H4 (cell line): ENCODE results near the gene KRI1. TPM values are rescaled to one million over a fixed set of nuclear protein-coding genes. Genes with fewer than 3 reads are reported as not detected.

Experiments used
- DNase-seq: peaks from one replicate; pipeline ENCODE4 v3.0.0-alpha.2; 2015; ENCODE audit warnings: low spot score
- total RNA-seq: library from RNA; depleted of rRNA; stranded (reverse); fragments of >200 nt; shearing (Covaris generic); gene quantifications from 2 replicates; pipeline ENCODE4 v1.2.3, GENCODE V29; 2014; rRNA removed

Gene KRI1
- total RNA-seq, 1 experiment from 2014 or later: 8.3 TPM

GRCh38 chr19:10518444-10519361 is 47.1 kb downstream of the KRI1 start:
- DNase-seq: no peak

GRCh38 chr19:10517760-10518443 is 47.9 kb downstream of the KRI1 start:
- no peak for DNase-seq

DNA sequence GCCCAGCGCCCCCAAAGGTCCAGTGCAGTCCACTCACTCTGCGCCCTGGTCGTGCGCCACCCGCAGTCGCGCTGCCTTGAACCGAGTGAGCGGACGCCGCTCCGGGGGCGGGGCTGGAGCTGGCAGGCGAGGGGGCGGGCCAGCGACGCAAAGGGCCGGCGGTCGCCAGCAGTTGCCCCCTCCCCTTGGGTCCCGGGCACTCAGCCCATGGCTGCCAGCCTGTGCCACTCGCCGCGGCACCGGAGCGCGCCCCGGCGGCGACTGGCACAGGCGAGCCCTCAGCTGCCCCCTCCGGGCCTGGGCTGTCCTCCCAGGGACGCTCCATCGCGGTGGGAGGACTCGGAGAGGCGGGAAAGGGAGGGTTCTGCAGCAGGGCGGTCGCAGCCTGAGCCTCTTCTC is 48.5 kb downstream of the KRI1 start, which contains the start of gene S1PR5:
TSS of gene S1PR5 (minus strand) at position 87 of the 399 bp plus-strand sequence. CDS start 2,436 bp downstream, outside the sequence.
- no peak for DNase-seq

GRCh38 chr19:10516671-10517286 is 49.0 kb downstream of the KRI1 start:
- no peak for DNase-seq

DNA sequence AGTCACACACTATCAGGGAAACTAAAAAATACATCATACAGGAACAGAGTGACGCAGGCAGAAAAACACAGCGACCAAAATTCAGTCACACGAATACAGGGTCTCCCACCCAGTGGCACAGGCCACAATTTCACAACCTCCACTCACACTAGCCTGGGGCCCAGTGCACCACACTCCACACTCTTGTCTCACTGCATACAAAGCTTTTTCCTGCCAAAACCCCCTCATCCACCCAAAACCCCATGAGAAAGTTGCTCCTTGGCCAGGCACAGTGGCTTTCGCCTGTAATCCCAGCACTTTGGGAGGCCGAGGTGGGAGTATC is 49.8 kb downstream of the KRI1 start:
- no peak for DNase-seq

GRCh38 chr19:10514211-10515145 is 51.3 kb downstream of the KRI1 start:
- DNase-seq: no peak

- no peak for DNase-seq
Observed at GRCh38 chr19:10513223-10513622, 52.6 kb downstream of the KRI1 start.

GRCh38 chr19:10510301-10510802 is 55.5 kb downstream of the KRI1 start:
- DNase-seq: no peak

- no peak for DNase-seq
Observed at GRCh38 chr19:10508707-10509106, 57.1 kb downstream of the KRI1 start.

GRCh38 chr19:10508036-10508435 is 57.8 kb downstream of the KRI1 start:
- DNase-seq: no peak

DNA sequence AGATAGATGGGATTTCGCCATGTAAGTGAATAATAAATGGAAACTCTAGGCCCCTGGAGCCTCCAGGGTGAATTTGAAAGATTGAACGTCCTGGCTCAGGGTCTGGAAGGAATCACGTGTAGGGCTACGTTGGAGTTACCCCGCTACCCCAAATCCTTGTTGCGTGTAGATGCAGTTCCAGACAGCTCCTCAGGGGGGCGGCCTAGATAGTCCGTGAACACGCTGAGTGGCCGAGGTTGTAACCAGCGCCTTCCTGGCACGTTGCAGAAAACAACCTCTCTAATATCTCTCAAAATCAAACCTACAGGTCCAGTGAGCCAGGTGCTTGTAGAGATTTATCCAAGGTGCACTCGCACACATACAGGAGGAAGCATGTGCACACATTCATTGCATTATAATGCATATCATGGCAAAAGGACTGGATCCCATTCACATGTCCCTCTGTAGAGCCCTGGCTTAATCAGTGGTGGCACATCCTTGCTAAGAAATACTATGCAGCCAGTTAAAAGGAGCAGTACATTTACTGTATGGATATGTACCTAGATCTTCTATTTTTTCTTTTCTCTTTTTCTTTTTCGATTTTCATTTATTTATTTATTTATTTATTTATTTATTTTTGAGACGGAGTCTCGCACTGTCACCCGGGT is 60.1 kb downstream of the KRI1 start:
- no peak for DNase-seq

Other genes with a start within 250 kb of the KRI1 start
- 23.6 and 40.0 TPM in 2 replicates for gene FDX2, start 250.0 kb downstream of the KRI1 start, total RNA-seq
- 7.1 and 8.2 TPM in 2 replicates for gene RAVER1, start 232.5 kb downstream of the KRI1 start, total RNA-seq
- 7.3 and 11.2 TPM in 2 replicates for gene ICAM3, start 226.4 kb downstream of the KRI1 start, total RNA-seq
- 28.2 and 37.1 TPM in 2 replicates for gene TYK2, start 185.4 kb downstream of the KRI1 start, total RNA-seq
- gene CDC37, start 162.5 kb downstream of the KRI1 start, total RNA-seq: 105 and 132 TPM in 2 replicates
- 1.0 and 1.1 TPM in 2 replicates for gene PDE4A, start 145.5 kb downstream of the KRI1 start, total RNA-seq
- 40.9 and 43.3 TPM in 2 replicates for gene KEAP1, start 62.7 kb downstream of the KRI1 start, total RNA-seq
- gene S1PR5, start 48.6 kb downstream of the KRI1 start, total RNA-seq: 1.0 and 1.7 TPM in 2 replicates
- 13.1 and 18.6 TPM in 2 replicates for gene ATG4D, start 22.1 kb downstream of the KRI1 start, total RNA-seq
- gene CDKN2D, start 3.0 kb upstream of the KRI1 start, total RNA-seq: 3.2 and 5.2 TPM in 2 replicates
- 7.8 and 14.8 TPM in 2 replicates for gene AP1M2, start 21.3 kb upstream of the KRI1 start, total RNA-seq
- 9.9 and 11.8 TPM in 2 replicates for gene SLC44A2, start 59.5 kb upstream of the KRI1 start, total RNA-seq
- gene ILF3, start 88.3 kb upstream of the KRI1 start, total RNA-seq: 107 and 109 TPM in 2 replicates
- 21.4 and 29.6 TPM in 2 replicates for gene QTRT1, start 135.4 kb upstream of the KRI1 start, total RNA-seq
- 24.3 and 31.0 TPM in 2 replicates for gene DNM2, start 152.1 kb upstream of the KRI1 start, total RNA-seq